Measurements from ENCODE around the gene SRGAP2C.
"Not testable (repeated sequence)": the region's sequence is repeated elsewhere in the genome, so short reads cannot be mapped to it uniquely, and the experiment has no call there.

Gene SRGAP2C

GRCh38 chr1:121156958-121157603 lies 27.7 kb upstream of the SRGAP2C start:
- H3K36me3 ChIP-seq (ENCODE audit: control insufficient read depth in 4 of 4, insufficient read depth in 4 of 4, low read length in 3 of 4); DNase-seq; H3K27me3 ChIP-seq (replicated peaks in 2 of 5; ENCODE audit: control insufficient read depth in 4 of 5, insufficient read depth in 5 of 5, low read length in 4 of 5); H3K4me1 ChIP-seq (ENCODE audit: control extremely low read depth in 1 of 4, control insufficient read depth in 4 of 4, insufficient read depth in 4 of 4, low read length in 3 of 4); H3K27ac ChIP-seq (ENCODE audit: insufficient read depth in 1 of 2, low read depth in 1 of 2, low read length in 2 of 2, poor library complexity in 1 of 2, severe bottlenecking in 2 of 2); H3K9me3 ChIP-seq (ENCODE audit: control extremely low read depth in 1 of 5, control insufficient read depth in 4 of 5, insufficient read depth in 2 of 5, low read depth in 1 of 5, low read length in 4 of 5); CTCF ChIA-PET; POLR2A ChIA-PET; H3K4me3 ChIP-seq (ENCODE audit: control insufficient read depth in 1 of 7, extremely low read depth in 1 of 7, insufficient read depth in 4 of 7, low read depth in 2 of 7, low read length in 6 of 7): not testable (repeated sequence)
- no CpG with 5 or more reads among the region's 4 CpGs for WGBS (ENCODE audit: insufficient coverage)

- DNase-seq; H3K27me3 ChIP-seq (replicated peaks in 2 of 5; ENCODE audit: control insufficient read depth in 4 of 5, insufficient read depth in 5 of 5, low read length in 4 of 5); H3K4me1 ChIP-seq (ENCODE audit: control extremely low read depth in 1 of 4, control insufficient read depth in 4 of 4, insufficient read depth in 4 of 4, low read length in 3 of 4); CTCF ChIA-PET; H3K27ac ChIP-seq (ENCODE audit: insufficient read depth in 1 of 2, low read depth in 1 of 2, low read length in 2 of 2, poor library complexity in 1 of 2, severe bottlenecking in 2 of 2); H3K9me3 ChIP-seq (ENCODE audit: control extremely low read depth in 1 of 5, control insufficient read depth in 4 of 5, insufficient read depth in 2 of 5, low read depth in 1 of 5, low read length in 4 of 5); H3K4me3 ChIP-seq (ENCODE audit: control insufficient read depth in 1 of 7, extremely low read depth in 1 of 7, insufficient read depth in 4 of 7, low read depth in 2 of 7, low read length in 6 of 7); H3K36me3 ChIP-seq (ENCODE audit: control insufficient read depth in 4 of 4, insufficient read depth in 4 of 4, low read length in 3 of 4); POLR2A ChIA-PET: not testable (repeated sequence)
- whole genome bisulfite sequencing (ENCODE audit: insufficient coverage): no CpG with 5 or more reads among the region's 2 CpGs
Measured at GRCh38 chr1:121157609-121158008, 27.2 kb upstream of the SRGAP2C start.

GRCh38 chr1:121160118-121160517 lies 24.7 kb upstream of the SRGAP2C start:
- H3K4me3 ChIP-seq (ENCODE audit: control insufficient read depth in 1 of 7, extremely low read depth in 1 of 7, insufficient read depth in 4 of 7, low read depth in 2 of 7, low read length in 6 of 7); H3K4me1 ChIP-seq (ENCODE audit: control extremely low read depth in 1 of 4, control insufficient read depth in 4 of 4, insufficient read depth in 4 of 4, low read length in 3 of 4); H3K9me3 ChIP-seq (ENCODE audit: control extremely low read depth in 1 of 5, control insufficient read depth in 4 of 5, insufficient read depth in 2 of 5, low read depth in 1 of 5, low read length in 4 of 5); H3K27me3 ChIP-seq (replicated peaks in 2 of 5; ENCODE audit: control insufficient read depth in 4 of 5, insufficient read depth in 5 of 5, low read length in 4 of 5); DNase-seq; H3K36me3 ChIP-seq (ENCODE audit: control insufficient read depth in 4 of 4, insufficient read depth in 4 of 4, low read length in 3 of 4); H3K27ac ChIP-seq (ENCODE audit: insufficient read depth in 1 of 2, low read depth in 1 of 2, low read length in 2 of 2, poor library complexity in 1 of 2, severe bottlenecking in 2 of 2); CTCF ChIA-PET; POLR2A ChIA-PET: not testable (repeated sequence)
- whole genome bisulfite sequencing (ENCODE audit: insufficient coverage): no CpG with 5 or more reads among the region's 2 CpGs

GRCh38 chr1:121161199-121161901 lies 23.4 kb upstream of the SRGAP2C start:
- H3K4me1 ChIP-seq (ENCODE audit: control extremely low read depth in 1 of 4, control insufficient read depth in 4 of 4, insufficient read depth in 4 of 4, low read length in 3 of 4); H3K27me3 ChIP-seq (replicated peaks in 2 of 5; ENCODE audit: control insufficient read depth in 4 of 5, insufficient read depth in 5 of 5, low read length in 4 of 5); H3K27ac ChIP-seq (ENCODE audit: insufficient read depth in 1 of 2, low read depth in 1 of 2, low read length in 2 of 2, poor library complexity in 1 of 2, severe bottlenecking in 2 of 2); H3K9me3 ChIP-seq (ENCODE audit: control extremely low read depth in 1 of 5, control insufficient read depth in 4 of 5, insufficient read depth in 2 of 5, low read depth in 1 of 5, low read length in 4 of 5); CTCF ChIA-PET; DNase-seq; POLR2A ChIA-PET; H3K4me3 ChIP-seq (ENCODE audit: control insufficient read depth in 1 of 7, extremely low read depth in 1 of 7, insufficient read depth in 4 of 7, low read depth in 2 of 7, low read length in 6 of 7); H3K36me3 ChIP-seq (ENCODE audit: control insufficient read depth in 4 of 4, insufficient read depth in 4 of 4, low read length in 3 of 4): not testable (repeated sequence)
- WGBS (ENCODE audit: insufficient coverage): 80% methylated on average over 1 of the region's 6 CpGs

GRCh38 chr1:121163850-121164757 lies 20.7 kb upstream of the SRGAP2C start:
- H3K27ac ChIP-seq (ENCODE audit: insufficient read depth in 1 of 2, low read depth in 1 of 2, low read length in 2 of 2, poor library complexity in 1 of 2, severe bottlenecking in 2 of 2); H3K9me3 ChIP-seq (ENCODE audit: control extremely low read depth in 1 of 5, control insufficient read depth in 4 of 5, insufficient read depth in 2 of 5, low read depth in 1 of 5, low read length in 4 of 5); CTCF ChIA-PET; H3K27me3 ChIP-seq (replicated peaks in 2 of 5; ENCODE audit: control insufficient read depth in 4 of 5, insufficient read depth in 5 of 5, low read length in 4 of 5); H3K4me3 ChIP-seq (ENCODE audit: control insufficient read depth in 1 of 7, extremely low read depth in 1 of 7, insufficient read depth in 4 of 7, low read depth in 2 of 7, low read length in 6 of 7); POLR2A ChIA-PET; H3K4me1 ChIP-seq (ENCODE audit: control extremely low read depth in 1 of 4, control insufficient read depth in 4 of 4, insufficient read depth in 4 of 4, low read length in 3 of 4); H3K36me3 ChIP-seq (ENCODE audit: control insufficient read depth in 4 of 4, insufficient read depth in 4 of 4, low read length in 3 of 4): not testable (repeated sequence)
- no CpG with 5 or more reads among the region's 5 CpGs for WGBS (ENCODE audit: insufficient coverage)
- peak; percentile 1 to 37 (median 21) for DNase-seq

- POLR2A ChIA-PET; CTCF ChIA-PET; H3K4me3 ChIP-seq (ENCODE audit: control insufficient read depth in 1 of 7, extremely low read depth in 1 of 7, insufficient read depth in 4 of 7, low read depth in 2 of 7, low read length in 6 of 7); H3K4me1 ChIP-seq (ENCODE audit: control extremely low read depth in 1 of 4, control insufficient read depth in 4 of 4, insufficient read depth in 4 of 4, low read length in 3 of 4); H3K27ac ChIP-seq (ENCODE audit: insufficient read depth in 1 of 2, low read depth in 1 of 2, low read length in 2 of 2, poor library complexity in 1 of 2, severe bottlenecking in 2 of 2); H3K27me3 ChIP-seq (replicated peaks in 2 of 5; ENCODE audit: control insufficient read depth in 4 of 5, insufficient read depth in 5 of 5, low read length in 4 of 5); H3K36me3 ChIP-seq (ENCODE audit: control insufficient read depth in 4 of 4, insufficient read depth in 4 of 4, low read length in 3 of 4); H3K9me3 ChIP-seq (ENCODE audit: control extremely low read depth in 1 of 5, control insufficient read depth in 4 of 5, insufficient read depth in 2 of 5, low read depth in 1 of 5, low read length in 4 of 5); DNase-seq: not testable (repeated sequence)
Measured at GRCh38 chr1:121165296-121165695, 19.5 kb upstream of the SRGAP2C start.

GRCh38 chr1:121167225-121167738 lies 17.5 kb upstream of the SRGAP2C start:
- CTCF ChIA-PET; H3K27me3 ChIP-seq (replicated peaks in 2 of 5; ENCODE audit: control insufficient read depth in 4 of 5, insufficient read depth in 5 of 5, low read length in 4 of 5); H3K36me3 ChIP-seq (ENCODE audit: control insufficient read depth in 4 of 4, insufficient read depth in 4 of 4, low read length in 3 of 4); H3K4me1 ChIP-seq (ENCODE audit: control extremely low read depth in 1 of 4, control insufficient read depth in 4 of 4, insufficient read depth in 4 of 4, low read length in 3 of 4); DNase-seq; H3K9me3 ChIP-seq (ENCODE audit: control extremely low read depth in 1 of 5, control insufficient read depth in 4 of 5, insufficient read depth in 2 of 5, low read depth in 1 of 5, low read length in 4 of 5); H3K4me3 ChIP-seq (ENCODE audit: control insufficient read depth in 1 of 7, extremely low read depth in 1 of 7, insufficient read depth in 4 of 7, low read depth in 2 of 7, low read length in 6 of 7); H3K27ac ChIP-seq (ENCODE audit: insufficient read depth in 1 of 2, low read depth in 1 of 2, low read length in 2 of 2, poor library complexity in 1 of 2, severe bottlenecking in 2 of 2); POLR2A ChIA-PET: not testable (repeated sequence)
- WGBS (ENCODE audit: insufficient coverage): no CpG with 5 or more reads among the region's 2 CpGs

Data from common myeloid progenitor, CD34-positive (primary cell).